Endothelial cell of umbilical vein (primary cell): ENCODE results near the gene EGR1. TPM values are rescaled to one million over a fixed set of nuclear protein-coding genes. Genes with fewer than 3 reads are reported as not detected.

ENCODE experiments used
- BruUV-seq: library from RNA; stranded (reverse); fragments of 400-500 nt; replicated peaks from 2 replicates; lab custom pipeline; 2021; lab: Mats Ljungman, UMichigan
- CTCF ChIA-PET: fragments of 300-600, 350-600 bp; sonication (Branson Sonifier 250); formaldehyde crosslinking; loops from one replicate; lab custom pipeline; 2021; ENCODE audit warnings: antibody characterized with exemption, inconsistent platforms; lab: Charles Lee
- POLR2A ChIA-PET: fragments of 300-600, 350-600 bp; sonication (Branson Sonifier 250); formaldehyde crosslinking; loops from one replicate; lab custom pipeline; 2021; ENCODE audit warnings: antibody characterized with exemption, inconsistent platforms; lab: Charles Lee
- DNase-seq: peaks from one replicate; pipeline ENCODE4 v3.0.0-alpha.2; 2011; ENCODE audit warnings: low read depth, low spot score
- FAIRE-seq: peaks from 2 replicates; lab custom pipeline; 2011; peaks lifted over from hg19 to GRCh38; lab: Jason Lieb, UNC
- H2AFZ ChIP-seq: 2 replicates; pipeline ENCODE4 v1.6.0; 2012; ENCODE audit warnings: low read depth, low read length, control low read depth, inconsistent platforms
- H3K27ac ChIP-seq: 2 replicates; pipeline ENCODE4 v1.5.1; 2011; ENCODE audit warnings: low read depth, mild to moderate bottlenecking, control low read depth, low read length, moderate library complexity; ENCODE audit not compliant: insufficient read depth
- H3K27me3 ChIP-seq, 2 experiments: 2 replicates each; pipeline versions ENCODE4 v1.6.0 to v1.6.1; 2011; ENCODE audit warnings: low read length in 2 of 2, mixed read lengths in 1 of 2; ENCODE audit not compliant: control insufficient read depth in 2 of 2, insufficient read depth in 2 of 2
- H3K36me3 ChIP-seq, 2 experiments: 2 replicates in 1 of 2; 3 replicates in 1 of 2; pipeline ENCODE4 v1.5.1; 2011; ENCODE audit warnings: low read length in 2 of 2, mild to moderate bottlenecking in 1 of 2, moderate library complexity in 1 of 2; ENCODE audit not compliant: control insufficient read depth in 2 of 2, insufficient read depth in 2 of 2; ENCODE audit errors: extremely low read depth in 1 of 2
- H3K4me1 ChIP-seq: 3 replicates; pipeline ENCODE4 v1.5.1; 2011; ENCODE audit warnings: mild to moderate bottlenecking, low read length; ENCODE audit not compliant: control insufficient read depth, insufficient read depth; ENCODE audit errors: extremely low read depth
- H3K4me2 ChIP-seq: 2 replicates; pipeline ENCODE4 v1.6.1; 2011; ENCODE audit warnings: low read length, control low read depth, mixed read lengths; ENCODE audit not compliant: insufficient read depth
- H3K4me3 ChIP-seq, 3 experiments: fragments of 200-600 bp in 1 of 3; sonication (generic), shearing (Covaris generic) in 1 of 3; replicated peaks in 1 of 3; 2 replicates each; pipeline ENCODE4 v1.5.1; 2011 to 2016; ENCODE audit warnings: control low read depth in 3 of 3, low read length in 3 of 3, mild to moderate bottlenecking in 2 of 3, inconsistent platforms in 1 of 3, low read depth in 1 of 3, moderate library complexity in 1 of 3; ENCODE audit not compliant: insufficient read depth in 1 of 3
- H3K79me2 ChIP-seq: 2 replicates; pipeline ENCODE4 v1.6.0; 2012; ENCODE audit warnings: low read length, inconsistent platforms; ENCODE audit not compliant: control insufficient read depth, insufficient read depth
- H3K9ac ChIP-seq: replicated peaks from 2 replicates; pipeline ENCODE3; 2011; ENCODE audit warnings: low read length, control low read depth; ENCODE audit not compliant: insufficient read depth; ENCODE audit errors: extremely low read depth
- H3K9me1 ChIP-seq: replicated peaks from 3 replicates; pipeline ENCODE4 v1.6.0; 2011; ENCODE audit warnings: mild to moderate bottlenecking, low read length; ENCODE audit not compliant: control insufficient read depth, insufficient read depth; ENCODE audit errors: extremely low read depth
- H3K9me3 ChIP-seq: replicated peaks from 2 replicates; pipeline ENCODE4 v1.5.1; 2012; ENCODE audit warnings: low read length, inconsistent platforms; ENCODE audit not compliant: control insufficient read depth, insufficient read depth
- H4K20me1 ChIP-seq: replicated peaks from 2 replicates; pipeline ENCODE3; 2011; ENCODE audit warnings: mild to moderate bottlenecking, low read length; ENCODE audit not compliant: control insufficient read depth, insufficient read depth; ENCODE audit errors: extremely low read depth
- EZH2 ChIP-seq: IDR thresholded peaks from 2 replicates; pipeline ENCODE4 v1.6.1; 2012; ENCODE audit warnings: borderline replicate concordance, low read depth, mild to moderate bottlenecking, moderate library complexity, low read length, inconsistent platforms; ENCODE audit not compliant: severe bottlenecking
- FOS ChIP-seq: IDR thresholded peaks from 2 replicates; pipeline ENCODE4 v1.6.1; 2011; ENCODE audit warnings: mild to moderate bottlenecking, low read length, moderate library complexity, borderline replicate concordance; ENCODE audit not compliant: insufficient read depth
- GATA2 ChIP-seq: IDR thresholded peaks from 2 replicates; pipeline ENCODE4 v1.7.0; 2011; ENCODE audit warnings: low read depth, mild to moderate bottlenecking, moderate library complexity, mixed read lengths, low read length; ENCODE audit not compliant: insufficient read length, insufficient read depth
- JUN ChIP-seq: IDR thresholded peaks from 2 replicates; pipeline ENCODE4 v1.6.1; 2011; ENCODE audit warnings: borderline replicate concordance, low read depth; ENCODE audit not compliant: insufficient read length, insufficient read depth
- MYC ChIP-seq: IDR thresholded peaks from one replicate; pipeline ENCODE4 v1.6.1; 2011; ENCODE audit warnings: mild to moderate bottlenecking, low read depth, low read length
- POLR2A ChIP-seq: IDR thresholded peaks from 2 replicates; pipeline ENCODE4 v1.6.1; 2012; ENCODE audit warnings: low read depth, mild to moderate bottlenecking, control low read depth, low read length
- POLR2AphosphoS5 ChIP-seq: IDR thresholded peaks from 2 replicates; pipeline ENCODE4 v1.6.1; 2012; ENCODE audit warnings: low read depth, mild to moderate bottlenecking, control low read depth, low read length, moderate library complexity; ENCODE audit not compliant: insufficient read depth
- dilution Hi-C: fragments of 300-500 bp; cut with MboI; formaldehyde crosslinking; loops from one replicate; pipeline ENCODE4 v1.15.0; 2019; ENCODE audit warnings: low sequenced_read_pairs; ENCODE audit not compliant: extremely low pct_ligation_motif_present
- intact Hi-C: fragments of 100-400 bp; cut with micrococcal nuclease; formaldehyde crosslinking; loops from one replicate; pipeline ENCODE4 v1.10.0; 2022
- polyA plus RNA-seq, 4 experiments: library from polyadenylated mRNA; depleted of rRNA in 3 of 4; stranded (reverse) in 3 of 4; unstranded in 1 of 4; fragments of >200 nt; gene quantifications; 2 replicates each; pipeline versions ENCODE4 v1.2.1 to v1.2.3, GENCODE V29; 2011 to 2012; ENCODE audit warnings: missing spikeins in 1 of 4
- small RNA-seq: library from RNA; depleted of rRNA; stranded (forward); fragments of <200 nt; gene quantifications from one replicate; pipeline ENCODE3, GENCODE V24; 2012; ENCODE audit warnings: low replicate concordance, low read depth; ENCODE audit not compliant: insufficient read depth, insufficient read length
- total RNA-seq: library from RNA; stranded (reverse); gene quantifications from 2 replicates; pipeline ENCODE4 v1.2.3, GENCODE V29; 2021
- TF ChIP-seq, protein P1 (sequence below), 2 donors: IDR thresholded peaks; 1 replicate in 1 of 2; 2 replicates in 1 of 2; pipeline ENCODE4 v1.5.1; 2011; ENCODE audit warnings: low read length in 2 of 2, mild to moderate bottlenecking in 2 of 2, moderate library complexity in 2 of 2, control low read depth in 1 of 2, inconsistent platforms in 1 of 2, low read depth in 1 of 2; ENCODE audit not compliant: insufficient read depth in 1 of 2; ENCODE audit errors: extremely low read depth in 1 of 2
- TF ChIP-seq, protein P2 (sequence below): IDR thresholded peaks from 2 replicates; pipeline ENCODE4 v1.6.1; 2011; ENCODE audit not compliant: insufficient read depth, insufficient read length

Gene EGR1
- total and polyA plus RNA-seq, 2 donors (not counting 3 experiments of a cell fraction or from before 2014, with no cell fraction given), result 5.5 to 6.5 TPM

DNA sequence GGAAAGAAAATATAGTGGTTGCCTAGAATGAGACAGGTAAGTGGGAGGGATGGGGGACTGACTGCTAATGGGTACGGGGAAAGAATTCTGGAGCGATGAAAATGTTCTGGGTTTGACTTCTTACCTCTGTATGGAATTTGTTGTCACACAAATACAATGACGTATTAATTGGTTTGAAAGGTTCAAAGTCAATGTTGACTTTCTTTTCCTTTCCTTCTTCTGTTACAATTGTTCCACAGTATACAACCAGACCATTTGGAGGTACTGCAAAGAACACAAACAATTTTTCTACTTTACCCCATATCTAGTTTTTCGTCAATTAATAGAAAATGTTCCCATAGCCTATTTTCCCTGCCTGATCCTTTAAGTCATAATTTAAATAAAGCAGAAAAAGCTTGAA, 52.2 kb downstream of the EGR1 start:
- peaks cover 6 to 22% of the 10 kb centered on the region in 2 experiments for H3K36me3 ChIP-seq
- H3K9me1 ChIP-seq, result no peaks in the 10 kb centered on the region
- ChIA-PET CTCF (no interaction called here), POLR2A (no interaction called here)
- BruUV-seq, result no TSS peak
- H2AFZ ChIP-seq, result no peak overlapping the region
- DNase-seq (no peak), FAIRE-seq (no peak)
- peaks cover 51% of the 10 kb centered on the region for H3K79me2 ChIP-seq
- no peak overlapping the region for H3K27ac ChIP-seq
- H3K4me1 ChIP-seq, result peaks cover 3% of the 10 kb centered on the region
- H3K4me2 ChIP-seq, result no peak overlapping the region
- dilution Hi-C loops, result no loop called here
- no peak overlapping the region for H3K9ac ChIP-seq
- intact Hi-C loops, result no loop called here
- no peaks in the 10 kb centered on the region for H3K9me3 ChIP-seq
- no peak for TF ChIP-seq POLR2A
- TF ChIP-seq GATA2, result no peak
- TF ChIP-seq, protein P1, sequence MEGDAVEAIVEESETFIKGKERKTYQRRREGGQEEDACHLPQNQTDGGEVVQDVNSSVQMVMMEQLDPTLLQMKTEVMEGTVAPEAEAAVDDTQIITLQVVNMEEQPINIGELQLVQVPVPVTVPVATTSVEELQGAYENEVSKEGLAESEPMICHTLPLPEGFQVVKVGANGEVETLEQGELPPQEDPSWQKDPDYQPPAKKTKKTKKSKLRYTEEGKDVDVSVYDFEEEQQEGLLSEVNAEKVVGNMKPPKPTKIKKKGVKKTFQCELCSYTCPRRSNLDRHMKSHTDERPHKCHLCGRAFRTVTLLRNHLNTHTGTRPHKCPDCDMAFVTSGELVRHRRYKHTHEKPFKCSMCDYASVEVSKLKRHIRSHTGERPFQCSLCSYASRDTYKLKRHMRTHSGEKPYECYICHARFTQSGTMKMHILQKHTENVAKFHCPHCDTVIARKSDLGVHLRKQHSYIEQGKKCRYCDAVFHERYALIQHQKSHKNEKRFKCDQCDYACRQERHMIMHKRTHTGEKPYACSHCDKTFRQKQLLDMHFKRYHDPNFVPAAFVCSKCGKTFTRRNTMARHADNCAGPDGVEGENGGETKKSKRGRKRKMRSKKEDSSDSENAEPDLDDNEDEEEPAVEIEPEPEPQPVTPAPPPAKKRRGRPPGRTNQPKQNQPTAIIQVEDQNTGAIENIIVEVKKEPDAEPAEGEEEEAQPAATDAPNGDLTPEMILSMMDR (IDR thresholded peaks at IDR 0.05; ENCODE audit: extremely low read depth in 1 of 2, insufficient read depth in 1 of 2, low read depth in 1 of 2, low read length in 2 of 2), result no peak
- TF ChIP-seq, protein P2, sequence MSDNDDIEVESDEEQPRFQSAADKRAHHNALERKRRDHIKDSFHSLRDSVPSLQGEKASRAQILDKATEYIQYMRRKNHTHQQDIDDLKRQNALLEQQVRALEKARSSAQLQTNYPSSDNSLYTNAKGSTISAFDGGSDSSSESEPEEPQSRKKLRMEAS, result no peak
- no peak for TF ChIP-seq FOS
- no peak for TF ChIP-seq JUN
- no peak for TF ChIP-seq EZH2
- TF ChIP-seq MYC, result no peak
- no peak for TF ChIP-seq POLR2AphosphoS5
- no peak overlapping the region for H3K4me3 ChIP-seq
- H3K27me3 ChIP-seq, result no peaks in the 10 kb centered on the region
- peaks cover 3% of the 10 kb centered on the region for H4K20me1 ChIP-seq

Small RNA genes lying within 50 kb of the gene (small RNA-seq; reads per million reads assigned to genes)
- not detected for gene AC113403.1

Other genes with a start within 250 kb of the EGR1 start
- not detected in 2 replicates for gene GFRA3, start 190.9 kb upstream of the EGR1 start, total RNA-seq
- 0.05 and 0.10 TPM in 2 replicates for gene GFRA3, start 190.9 kb upstream of the EGR1 start, polyA plus RNA-seq
- 13.3 and 13.6 TPM in 2 replicates for gene CDC25C, start 133.7 kb upstream of the EGR1 start, total RNA-seq
- gene CDC25C, start 133.7 kb upstream of the EGR1 start, polyA plus RNA-seq, result 5.5 and 8.1 TPM in 2 replicates
- 34.2 and 37.4 TPM in 2 replicates for gene FAM53C, start 127.2 kb upstream of the EGR1 start, total RNA-seq
- gene FAM53C, start 127.2 kb upstream of the EGR1 start, polyA plus RNA-seq, result 37.9 and 41.4 TPM in 2 replicates
- 52.6 and 55.7 TPM in 2 replicates for gene KDM3B, start 112.8 kb upstream of the EGR1 start, total RNA-seq
- 15.8 and 19.0 TPM in 2 replicates for gene KDM3B, start 112.8 kb upstream of the EGR1 start, polyA plus RNA-seq
- gene REEP2, start 26.4 kb upstream of the EGR1 start, total RNA-seq, result 4.0 and 4.4 TPM in 2 replicates
- 4.8 and 5.3 TPM in 2 replicates for gene REEP2, start 26.4 kb upstream of the EGR1 start, polyA plus RNA-seq
- 103 and 114 TPM in 2 replicates for gene ETF1, start 77.8 kb downstream of the EGR1 start, total RNA-seq
- gene ETF1, start 77.8 kb downstream of the EGR1 start, polyA plus RNA-seq, result 27.5 and 32.9 TPM in 2 replicates
- gene HSPA9, start 109.9 kb downstream of the EGR1 start, total RNA-seq, result 180 and 192 TPM in 2 replicates
- 62.7 and 99.6 TPM in 2 replicates for gene HSPA9, start 109.9 kb downstream of the EGR1 start, polyA plus RNA-seq